GM12891 (cell line): ENCODE data around the gene LRP1.

Experiments used
- DNase-seq: peaks from one replicate; pipeline ENCODE4 v3.0.0; 2011; ENCODE audit warnings: low spot score; ENCODE audit not compliant: insufficient read length
- FAIRE-seq: peaks from 2 replicates; lab custom pipeline; 2011; peaks lifted over from hg19 to GRCh38; lab: Jason Lieb, UNC
- PAX5 ChIP-seq: IDR thresholded peaks from 2 replicates; pipeline ENCODE4 v1.6.1; 2011; ENCODE audit warnings: low read length, moderate library complexity, mild to moderate bottlenecking; ENCODE audit not compliant: insufficient read depth, severe bottlenecking
- POLR2A ChIP-seq: IDR thresholded peaks from 2 replicates; pipeline ENCODE4 v1.6.1; 2011; ENCODE audit warnings: low read depth, low read length, control low read depth
- POLR2AphosphoS5 ChIP-seq: IDR thresholded peaks from 2 replicates; pipeline ENCODE4 v1.6.1; 2011; ENCODE audit warnings: low read depth, low read length, control low read depth
- POU2F2 ChIP-seq: IDR thresholded peaks from 2 replicates; pipeline ENCODE4 v1.6.1; 2011; ENCODE audit warnings: low read depth, mild to moderate bottlenecking, control low read depth, low read length, moderate library complexity
- SPI1 ChIP-seq: IDR thresholded peaks from 2 replicates; pipeline ENCODE4 v1.6.1; 2011; ENCODE audit warnings: low read depth, low read length, control low read depth
- TAF1 ChIP-seq: IDR thresholded peaks from 2 replicates; pipeline ENCODE4 v1.6.1; 2011; ENCODE audit warnings: low read depth, low read length, control low read depth

LRP1 gene

DNA sequence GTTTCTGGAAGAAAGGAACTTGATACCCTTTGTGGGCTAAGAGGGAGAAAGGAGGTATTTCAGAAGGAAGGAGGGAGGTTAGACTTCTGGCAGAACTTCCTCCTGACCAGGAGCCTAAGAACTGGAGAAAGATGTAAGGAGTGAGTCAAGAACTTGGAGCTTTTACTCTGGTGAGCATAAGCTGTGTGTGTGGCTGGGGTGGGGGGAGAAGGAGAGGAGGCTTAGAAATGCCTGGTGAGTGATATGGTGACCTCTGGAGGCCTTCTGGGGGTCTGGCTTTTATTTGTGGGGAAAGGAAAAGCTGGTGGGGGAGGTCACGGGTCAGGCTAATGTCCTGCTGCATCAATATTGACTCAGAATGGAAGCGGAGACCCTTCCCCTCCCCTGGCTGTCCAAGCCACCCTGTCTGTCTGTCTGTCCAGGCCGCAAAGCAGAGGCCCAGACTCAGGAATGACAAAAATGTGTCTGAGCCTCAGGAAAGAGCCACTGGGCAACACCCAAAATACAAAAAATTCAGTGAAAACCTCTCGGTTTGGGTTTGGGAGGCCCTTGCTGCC lies 4.8 kb downstream of the LRP1 start:
- DNase-seq (no peak), FAIRE-seq (no peak)
- no peak for TF ChIP-seq PAX5
- TF ChIP-seq SPI1, result no peak
- TF ChIP-seq POLR2AphosphoS5, result no peak
- TF ChIP-seq POLR2A, result no peak
- no peak for TF ChIP-seq TAF1
- no peak for TF ChIP-seq POU2F2

DNA sequence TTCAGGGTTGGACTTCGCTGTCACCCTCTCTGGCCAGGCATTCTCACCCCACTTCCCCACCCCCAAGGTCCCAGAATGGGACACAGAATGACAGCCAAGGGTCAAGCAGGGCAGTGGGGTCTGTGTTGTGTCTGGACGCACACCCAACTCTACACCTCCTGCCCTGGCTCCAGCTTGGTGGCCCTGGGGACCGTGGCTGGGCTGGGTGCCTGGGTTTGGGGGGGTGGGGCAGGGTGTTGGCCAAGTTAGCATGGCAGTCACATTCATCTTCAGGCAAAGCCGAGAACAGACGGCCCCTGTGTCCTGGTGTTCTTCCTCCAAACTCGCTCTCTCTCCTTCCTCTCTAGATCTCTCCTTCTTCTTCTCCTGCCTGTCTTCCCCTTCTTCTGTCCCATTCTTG lies 5.6 kb downstream of the LRP1 start:
- FAIRE-seq, result no peak
- TF ChIP-seq TAF1 (no peak), PAX5 (no peak), POLR2AphosphoS5 (no peak), POU2F2 (no peak), POLR2A (no peak), SPI1 (no peak)
- DNase-seq, result no peak

DNA sequence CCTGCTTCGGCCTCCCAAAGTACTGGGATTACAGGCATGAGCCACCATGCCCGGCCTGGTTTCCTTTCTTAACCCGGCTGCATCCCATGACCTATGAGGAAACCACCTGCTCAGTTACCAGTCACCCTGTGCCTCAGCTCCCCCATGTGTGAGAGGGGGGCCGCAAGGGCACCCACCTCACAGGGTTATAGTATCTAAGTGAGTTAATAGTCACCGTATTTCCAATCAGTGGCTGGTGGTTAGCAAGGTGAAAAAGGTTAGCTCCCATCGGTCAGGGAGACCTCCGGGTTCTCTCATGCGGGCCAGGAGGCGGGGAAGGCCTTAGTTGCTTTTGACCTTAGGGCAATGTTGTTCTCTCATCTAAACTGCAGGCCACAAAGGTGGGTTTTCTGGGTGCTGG lies 6.7 kb downstream of the LRP1 start:
- no peak for TF ChIP-seq PAX5
- TF ChIP-seq SPI1, result no peak
- TF ChIP-seq POU2F2, result no peak
- TF ChIP-seq POLR2A, result no peak
- TF ChIP-seq TAF1, result no peak
- TF ChIP-seq POLR2AphosphoS5, result no peak
- no peak for FAIRE-seq
- no peak for DNase-seq

DNA sequence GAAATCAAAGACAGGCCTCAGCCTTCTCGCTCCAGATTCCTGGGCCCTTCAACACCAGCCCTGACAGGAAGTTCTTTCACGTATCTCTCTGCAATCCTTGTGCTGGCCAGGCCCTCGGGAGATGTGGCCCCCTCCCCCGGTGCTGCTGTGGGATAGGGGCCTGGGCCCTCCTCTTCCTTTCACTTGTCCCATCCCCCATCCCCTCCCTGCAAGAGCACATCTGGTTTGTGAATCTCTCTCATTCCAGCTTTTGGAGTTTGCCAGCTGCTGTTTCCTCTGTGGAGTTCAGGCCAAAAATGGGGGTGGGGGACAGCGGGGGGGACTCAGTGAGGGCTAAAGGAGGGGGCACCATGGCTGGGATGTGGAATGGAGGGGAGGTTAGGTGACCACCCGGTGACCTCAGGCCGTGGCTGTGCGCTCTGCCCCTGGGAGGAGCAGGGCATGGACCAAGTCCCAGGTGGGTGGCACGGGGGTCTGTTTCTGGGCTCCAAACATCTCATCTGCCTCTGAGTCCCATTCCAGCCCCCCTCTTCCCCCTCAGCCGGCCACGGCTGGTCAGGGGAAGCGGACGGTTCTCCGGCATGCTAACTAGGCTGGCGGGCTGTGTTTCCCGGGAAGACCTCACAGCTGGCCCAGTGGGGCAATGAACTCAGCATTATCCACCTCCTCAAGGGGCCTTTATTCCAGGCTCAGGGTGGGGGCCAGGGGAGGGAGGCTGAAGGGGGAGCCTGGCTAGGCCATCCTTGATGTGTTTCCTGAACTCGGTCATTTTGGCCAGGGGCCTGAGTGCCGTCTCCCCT lies 7.4 kb downstream of the LRP1 start:
- DNase-seq (no peak), FAIRE-seq (no peak)
- TF ChIP-seq PAX5, result no peak
- no peak for TF ChIP-seq POU2F2
- no peak for TF ChIP-seq SPI1
- TF ChIP-seq POLR2AphosphoS5, result no peak
- TF ChIP-seq TAF1, result no peak
- no peak for TF ChIP-seq POLR2A

DNA sequence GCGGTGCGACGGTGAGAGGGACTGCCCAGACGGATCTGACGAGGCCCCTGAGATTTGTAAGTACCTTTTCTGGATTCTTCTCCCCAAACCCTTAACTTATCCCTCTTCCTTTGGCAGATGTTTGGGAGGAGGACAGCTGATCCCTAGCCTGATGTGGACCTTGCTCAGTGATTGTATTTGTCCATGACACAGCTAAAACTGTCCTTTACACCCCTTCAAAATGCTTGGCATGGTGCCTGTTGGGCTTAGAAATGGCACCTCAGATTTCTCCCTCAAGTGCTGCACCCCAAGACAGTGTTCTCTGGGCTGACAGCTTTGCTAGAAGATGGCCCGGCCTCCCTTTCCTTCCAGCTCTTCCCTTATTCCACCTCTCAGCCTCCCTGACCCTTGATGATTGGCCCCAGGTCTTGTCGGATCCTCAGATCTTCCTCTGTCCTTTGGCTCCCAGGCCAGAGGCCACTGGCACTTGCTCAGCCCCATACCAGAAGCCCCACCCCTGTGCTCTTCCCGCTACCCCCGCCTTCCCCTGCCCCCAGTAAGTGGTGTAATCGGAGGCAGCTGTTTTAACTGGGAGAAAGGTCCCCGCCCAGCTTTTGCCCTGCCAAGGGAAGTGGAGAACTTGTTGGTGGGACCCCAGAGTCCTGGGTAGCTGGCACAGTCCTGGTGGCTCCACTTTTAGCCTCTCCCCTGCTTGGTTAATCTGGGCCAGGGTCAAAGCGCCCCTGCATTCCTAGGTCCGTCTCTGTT lies 10.4 kb downstream of the LRP1 start:
- DNase-seq (no peak), FAIRE-seq (no peak)
- TF ChIP-seq POU2F2 (no peak), POLR2A (no peak), POLR2AphosphoS5 (no peak), PAX5 (no peak), SPI1 (no peak), TAF1 (no peak)

DNA sequence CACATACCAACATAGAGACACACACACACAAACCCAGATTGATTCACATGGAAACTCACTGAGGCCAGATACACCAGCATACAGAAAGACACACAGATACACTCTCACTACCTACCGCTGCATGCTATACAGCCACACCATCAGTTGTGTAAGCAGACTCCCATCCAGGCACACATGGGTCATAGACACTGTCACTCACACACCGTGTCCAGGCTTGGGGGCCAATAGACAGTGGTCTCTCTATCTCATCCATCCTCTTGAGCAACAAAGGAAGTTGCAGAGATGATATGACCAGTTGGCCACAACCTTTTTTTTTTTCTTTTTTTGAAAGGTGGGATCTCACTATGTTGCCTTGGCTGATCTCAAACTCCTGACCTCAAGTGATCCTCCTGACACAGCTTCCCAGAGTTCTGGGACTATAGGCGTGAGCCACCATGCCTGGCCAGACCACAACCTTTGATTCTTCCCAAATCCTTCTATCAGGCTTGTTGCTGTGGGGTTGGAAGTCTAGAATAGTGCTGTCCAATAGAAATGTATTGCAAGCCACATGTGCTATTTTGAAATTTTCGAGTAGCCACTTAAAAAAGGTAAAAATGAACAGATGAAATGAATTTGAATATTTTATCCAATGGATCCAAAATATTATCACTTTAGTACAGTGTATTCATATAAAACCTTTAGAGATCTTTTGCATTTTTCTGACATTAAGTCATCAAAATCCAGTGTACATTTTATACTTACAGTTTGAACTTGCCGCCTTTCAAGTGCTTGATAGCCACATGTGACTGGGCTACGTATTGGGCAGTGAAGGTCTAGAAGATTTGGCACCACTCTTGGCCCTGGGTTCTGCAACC lies 11.7 kb downstream of the LRP1 start:
- TF ChIP-seq TAF1 (no peak), POU2F2 (no peak), POLR2AphosphoS5 (no peak), POLR2A (no peak), PAX5 (no peak), SPI1 (no peak)
- no peak for FAIRE-seq
- no peak for DNase-seq

DNA sequence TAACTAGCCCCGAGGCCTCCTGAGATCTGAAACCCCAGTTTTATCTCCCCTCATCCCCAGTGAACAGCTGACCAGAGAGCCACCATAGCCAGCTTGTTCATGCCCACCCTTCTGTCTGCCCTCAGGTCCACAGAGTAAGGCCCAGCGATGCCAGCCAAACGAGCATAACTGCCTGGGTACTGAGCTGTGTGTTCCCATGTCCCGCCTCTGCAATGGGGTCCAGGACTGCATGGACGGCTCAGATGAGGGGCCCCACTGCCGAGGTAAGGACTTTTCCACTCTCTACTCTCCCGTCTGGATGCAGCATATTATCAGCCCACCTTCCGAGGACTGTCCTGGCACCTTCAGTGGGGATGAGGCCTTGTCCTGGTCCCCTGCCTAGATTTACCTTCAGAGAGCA lies 13.0 kb downstream of the LRP1 start:
- no peak for DNase-seq
- no peak for FAIRE-seq
- TF ChIP-seq POLR2A, result no peak
- TF ChIP-seq TAF1, result no peak
- no peak for TF ChIP-seq PAX5
- TF ChIP-seq SPI1, result no peak
- TF ChIP-seq POU2F2, result no peak
- no peak for TF ChIP-seq POLR2AphosphoS5

DNA sequence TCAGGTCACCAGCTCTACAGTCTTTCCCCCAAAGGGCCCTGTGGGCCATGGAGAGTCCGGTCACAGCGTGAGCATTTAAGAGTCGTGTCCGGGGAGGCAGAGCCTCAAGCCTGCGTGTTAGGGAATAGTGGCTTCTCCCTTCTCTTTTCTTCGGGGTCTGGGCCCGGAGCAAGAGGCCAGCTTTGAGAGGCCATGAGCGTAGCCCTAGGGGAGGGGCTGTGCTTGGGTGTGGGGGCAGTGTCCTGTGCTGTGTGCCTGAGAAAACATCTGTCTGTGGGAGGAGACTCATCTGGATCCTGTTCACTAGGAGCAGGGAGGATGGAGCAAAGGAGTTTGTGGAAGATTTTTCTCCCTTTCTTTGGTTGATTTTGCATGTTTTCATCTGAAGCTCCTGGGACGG lies 13.8 kb downstream of the LRP1 start:
- no peak for TF ChIP-seq POU2F2
- no peak for TF ChIP-seq SPI1
- no peak for TF ChIP-seq POLR2A
- no peak for TF ChIP-seq PAX5
- TF ChIP-seq POLR2AphosphoS5, result no peak
- TF ChIP-seq TAF1, result no peak
- DNase-seq, result no peak
- FAIRE-seq, result no peak

DNA sequence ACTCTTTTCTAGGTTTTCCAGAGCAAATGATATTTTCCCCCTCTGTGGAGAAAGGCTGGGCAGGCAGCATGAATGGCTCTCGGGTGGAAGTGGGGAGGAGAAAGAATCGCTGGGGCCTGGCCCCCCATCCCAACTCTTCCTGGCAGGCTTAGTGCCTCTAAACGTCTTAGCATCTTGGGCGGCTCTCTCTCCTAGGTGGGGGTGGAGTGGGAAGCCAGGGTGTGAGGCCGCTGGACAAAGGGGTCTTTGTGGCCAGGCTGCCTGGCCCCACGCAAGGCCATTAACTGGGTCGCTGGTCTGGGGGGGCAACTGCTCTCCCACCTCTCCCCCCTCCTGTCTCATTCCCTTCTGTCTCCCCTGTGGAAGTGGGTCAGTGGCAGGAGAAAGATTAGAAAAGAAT lies 14.4 kb downstream of the LRP1 start:
- FAIRE-seq (no peak), DNase-seq (no peak)
- no peak for TF ChIP-seq POLR2A
- no peak for TF ChIP-seq SPI1
- TF ChIP-seq POU2F2, result no peak
- no peak for TF ChIP-seq TAF1
- no peak for TF ChIP-seq PAX5
- TF ChIP-seq POLR2AphosphoS5, result no peak
